GM13976 (cell line): ENCODE measurements around the gene CTBP1.

ENCODE experiments used
- DNase-seq: peaks from one replicate; pipeline ENCODE4 v3.0.0; 2012; ENCODE audit warnings: low spot score
- in situ Hi-C: fragments of 300-500 bp; cut with MboI; formaldehyde crosslinking; loops from one replicate; pipeline ENCODE4 v1.12.0; 2022; ENCODE audit warnings: low sequenced_read_pairs, mixed read lengths, inconsistent platforms; ENCODE audit not compliant: unreplicated experiment
- TF ChIP-seq, protein P1 (sequence below): IDR thresholded peaks from 2 replicates; pipeline ENCODE4 v1.5.1; 2012; ENCODE audit warnings: borderline replicate concordance, mild to moderate bottlenecking; ENCODE audit not compliant: insufficient read depth; ENCODE audit errors: extremely low read depth, missing control alignments, control extremely low read depth

CTBP1 gene

DNA sequence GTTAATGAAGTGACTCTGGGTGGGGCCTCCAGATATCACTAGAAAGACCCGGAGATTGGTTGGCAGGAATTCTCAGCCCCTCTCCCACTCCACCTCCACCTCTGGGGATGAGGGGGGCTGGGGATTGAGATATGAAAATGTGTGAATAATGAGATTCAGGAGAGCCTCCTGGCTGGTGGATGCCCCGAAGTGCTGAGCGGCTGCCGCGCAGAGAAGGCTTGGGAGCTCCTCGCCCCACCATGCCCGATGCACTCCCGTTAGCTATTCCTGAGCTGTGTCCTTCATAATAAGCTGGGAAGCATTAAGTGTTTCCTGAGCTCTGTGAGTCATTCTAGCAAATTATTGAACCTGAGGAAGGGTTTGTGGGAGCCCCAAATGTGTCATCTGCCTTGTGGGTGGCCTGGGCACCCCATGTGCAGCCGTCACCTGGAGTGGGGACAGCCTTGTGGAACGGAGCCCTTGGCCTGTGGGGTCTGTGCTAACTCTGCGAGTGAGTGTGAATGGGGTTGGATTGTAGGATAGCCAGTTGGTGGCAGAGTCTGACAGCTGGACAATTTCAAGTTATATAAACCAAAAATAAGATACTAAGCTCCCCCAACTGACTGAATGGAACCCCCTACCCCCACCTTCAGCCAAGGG, 36.3 kb upstream of the CTBP1 start:
- TF ChIP-seq, protein P1, sequence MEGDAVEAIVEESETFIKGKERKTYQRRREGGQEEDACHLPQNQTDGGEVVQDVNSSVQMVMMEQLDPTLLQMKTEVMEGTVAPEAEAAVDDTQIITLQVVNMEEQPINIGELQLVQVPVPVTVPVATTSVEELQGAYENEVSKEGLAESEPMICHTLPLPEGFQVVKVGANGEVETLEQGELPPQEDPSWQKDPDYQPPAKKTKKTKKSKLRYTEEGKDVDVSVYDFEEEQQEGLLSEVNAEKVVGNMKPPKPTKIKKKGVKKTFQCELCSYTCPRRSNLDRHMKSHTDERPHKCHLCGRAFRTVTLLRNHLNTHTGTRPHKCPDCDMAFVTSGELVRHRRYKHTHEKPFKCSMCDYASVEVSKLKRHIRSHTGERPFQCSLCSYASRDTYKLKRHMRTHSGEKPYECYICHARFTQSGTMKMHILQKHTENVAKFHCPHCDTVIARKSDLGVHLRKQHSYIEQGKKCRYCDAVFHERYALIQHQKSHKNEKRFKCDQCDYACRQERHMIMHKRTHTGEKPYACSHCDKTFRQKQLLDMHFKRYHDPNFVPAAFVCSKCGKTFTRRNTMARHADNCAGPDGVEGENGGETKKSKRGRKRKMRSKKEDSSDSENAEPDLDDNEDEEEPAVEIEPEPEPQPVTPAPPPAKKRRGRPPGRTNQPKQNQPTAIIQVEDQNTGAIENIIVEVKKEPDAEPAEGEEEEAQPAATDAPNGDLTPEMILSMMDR = no peak
- in situ Hi-C loops = no loop called here

DNA sequence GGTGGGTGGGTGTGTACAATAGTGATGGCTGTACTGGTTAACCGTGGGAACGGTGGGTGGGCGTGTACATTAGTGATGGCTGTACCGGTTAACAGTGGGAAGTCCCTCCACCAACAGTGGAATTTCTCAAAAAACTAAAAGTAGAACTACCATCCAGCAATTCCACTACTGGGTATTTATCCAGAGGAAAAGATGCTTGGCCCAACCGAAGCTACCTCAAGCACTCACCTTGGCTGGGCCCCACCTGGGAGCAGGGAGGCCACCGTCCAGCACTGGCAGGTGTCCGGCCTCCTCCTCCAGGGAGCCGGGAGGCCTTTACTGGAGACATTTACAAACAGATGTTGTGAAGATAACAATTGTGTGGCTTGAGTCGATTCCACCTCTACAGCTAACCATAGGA, 34.8 kb upstream of the CTBP1 start:
- DNase-seq = no peak
- TF ChIP-seq, protein P1 = no peak
- in situ Hi-C loops = no loop called here

More for the DNA sequence above, 36.3 kb upstream of the CTBP1 start:
- no peak for DNase-seq

DNA sequence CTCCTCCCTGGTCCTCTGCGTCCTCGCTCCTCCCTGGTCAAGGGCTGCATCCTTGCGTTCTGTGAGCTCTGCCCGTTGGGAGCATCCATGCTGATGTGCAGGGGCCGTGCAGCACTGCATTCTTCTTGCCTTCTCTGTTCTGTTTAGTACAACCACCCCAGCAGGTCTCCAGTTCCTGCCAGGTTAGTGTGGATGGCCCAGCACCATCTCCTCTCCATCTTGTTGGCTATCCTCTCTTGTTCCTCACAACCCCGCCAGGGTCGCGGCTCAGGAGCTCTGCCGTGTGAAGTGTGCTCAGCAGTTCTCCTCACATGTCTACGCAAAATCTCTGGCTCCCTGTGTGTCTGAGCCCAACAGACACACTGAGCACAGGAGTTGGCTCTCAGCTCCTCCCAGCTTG, 30.3 kb upstream of the CTBP1 start:
- DNase-seq = no peak
- TF ChIP-seq, protein P1 = no peak
- in situ Hi-C loops = no loop called here

DNA sequence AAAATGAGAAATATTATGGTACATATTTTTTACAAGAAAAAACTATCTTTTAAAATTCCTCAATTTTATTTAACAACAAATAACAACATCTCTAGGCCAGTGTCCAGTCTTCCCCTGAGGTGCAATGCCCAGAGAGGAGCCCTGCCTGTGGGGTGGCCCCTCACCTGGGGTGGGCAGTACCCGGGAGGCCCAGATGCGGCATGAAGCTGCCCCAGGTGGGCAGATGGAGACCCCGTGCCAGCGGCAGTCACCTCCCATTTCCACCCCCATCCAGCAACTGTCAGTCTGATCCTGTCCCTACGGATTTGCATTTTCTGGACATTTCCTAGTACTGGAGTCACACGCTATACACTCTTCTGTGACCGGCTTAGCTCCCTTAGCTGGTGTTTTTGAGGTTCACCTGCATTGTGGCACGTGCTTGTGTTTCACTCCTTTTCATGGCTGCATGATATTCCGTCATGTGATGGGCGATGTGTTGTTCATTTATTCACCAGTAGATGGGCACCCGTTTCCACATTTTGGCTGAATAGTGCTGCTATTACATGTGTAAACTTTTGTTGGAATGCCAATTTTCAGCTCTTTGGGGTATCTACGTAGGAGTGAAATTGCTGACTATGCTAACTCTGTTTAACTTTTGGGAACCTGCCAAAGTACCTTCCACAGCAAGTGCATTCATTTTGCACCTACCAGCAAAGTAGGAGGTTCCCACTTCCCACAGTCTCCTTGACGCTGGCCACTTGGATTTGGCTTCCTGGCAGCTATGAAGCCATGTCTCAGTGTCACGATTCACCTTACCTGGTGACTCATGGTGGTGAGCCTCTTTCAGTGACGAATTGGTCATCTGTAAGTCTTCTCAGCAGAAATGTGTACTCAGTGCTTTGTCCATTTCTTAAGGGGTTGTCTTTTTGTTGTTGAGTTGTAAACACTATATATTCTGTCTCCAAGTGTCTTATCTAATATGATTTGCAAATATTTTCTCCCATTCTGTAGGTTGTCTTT, 29.0 kb upstream of the CTBP1 start:
- peak; percentile 23 for DNase-seq
- in situ Hi-C loops = no loop called here
- TF ChIP-seq, protein P1 = no peak

DNA sequence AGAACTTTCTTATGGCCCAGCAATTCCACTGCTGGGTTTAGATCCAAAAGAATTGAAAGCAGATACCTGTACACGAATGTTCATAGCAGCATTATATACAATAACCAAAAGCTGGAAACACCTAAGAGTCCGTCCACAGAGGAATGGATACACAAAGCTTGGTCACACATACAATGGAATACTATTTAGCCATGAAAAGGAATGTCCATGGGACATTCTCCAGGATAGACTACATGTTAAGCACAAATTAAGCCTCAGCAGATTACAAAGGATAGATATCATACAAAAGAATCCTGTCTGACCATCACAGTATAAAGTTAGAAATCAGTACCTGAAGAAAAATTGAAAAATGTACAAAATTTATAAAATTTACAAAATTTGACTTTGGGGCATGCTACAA, 28.1 kb upstream of the CTBP1 start:
- in situ Hi-C loops = no loop called here
- TF ChIP-seq, protein P1 = no peak
- DNase-seq = no peak

DNA sequence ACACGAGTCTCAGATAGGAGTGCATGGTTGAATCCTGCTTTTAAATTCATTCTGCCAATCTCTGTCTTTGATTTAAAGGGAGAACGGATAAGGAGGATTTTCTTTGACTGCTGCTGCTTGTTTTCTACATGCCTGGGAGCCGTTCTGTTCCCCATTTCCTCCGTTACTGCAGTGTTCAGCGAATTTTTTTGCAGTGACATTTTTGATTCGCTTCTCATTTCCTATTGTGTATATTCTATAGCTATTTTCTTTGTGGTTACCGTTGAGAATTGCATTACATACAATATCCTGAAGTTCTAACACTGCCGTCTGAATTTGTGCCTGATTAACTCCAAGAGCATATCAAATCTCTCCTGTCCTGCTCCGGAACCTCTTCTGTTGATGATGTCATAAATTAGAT, 25.9 kb upstream of the CTBP1 start:
- TF ChIP-seq, protein P1 = no peak
- no peak for DNase-seq
- in situ Hi-C loops = no loop called here
